Measurements from ENCODE around the gene CCDC88C. TPM values are rescaled to one million over a fixed set of nuclear protein-coding genes. Genes with fewer than 3 reads are reported as not detected.
A peak's percentile ranks its signal among the peaks of the same experiment; 100 is the strongest.

Gene CCDC88C
- total RNA-seq, 1 experiment from 2014 or later, result 21.3 TPM

DNA sequence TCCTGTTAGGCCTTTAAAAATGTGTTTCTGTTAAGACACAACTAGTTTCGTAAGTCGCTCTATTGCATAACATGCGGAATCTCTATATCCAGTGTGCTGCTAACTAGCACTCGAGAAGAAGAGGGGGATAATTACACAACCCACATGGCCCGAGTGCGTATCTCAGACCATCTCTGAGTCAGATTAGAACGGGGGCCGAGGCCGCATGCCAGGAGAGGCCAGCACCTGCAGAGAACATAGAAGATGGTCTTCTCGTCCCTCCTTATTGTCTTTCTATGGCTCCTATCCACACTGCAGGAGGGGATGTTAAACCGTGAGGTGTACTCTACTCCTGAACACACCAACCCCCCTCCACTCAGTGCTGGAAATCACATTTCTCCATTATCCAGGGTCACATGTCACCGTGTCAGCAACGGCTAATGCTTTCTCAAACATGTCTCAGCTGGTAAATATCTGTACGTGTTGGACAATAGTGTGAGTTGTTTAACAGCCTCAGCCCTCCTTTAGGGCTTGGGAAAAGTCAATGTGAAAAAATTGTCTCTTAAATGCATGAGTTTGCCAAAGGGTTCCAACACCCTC is 56.3 kb downstream of the CCDC88C start:
- Histone ChIP-seq H3K4me1 (ENCODE audit: control insufficient read depth, insufficient read depth, low read length) (peaks cover 27% of the 10 kb centered on the region), H3K27me3 (ENCODE audit: control insufficient read depth, insufficient read depth, low read length) (no peaks in the 10 kb centered on the region), H3K36me3 (ENCODE audit: control insufficient read depth, insufficient read depth, low read length) (no peaks in the 10 kb centered on the region), H3K4me3 (ENCODE audit: low read depth in 2 of 2, low read length in 2 of 2) (no peak overlapping the region), H3K27ac (ENCODE audit: low read length) (peak overlapping the region; percentile 77), H3K9me3 (ENCODE audit: control insufficient read depth, insufficient read depth, low read depth, low read length) (no peaks in the 10 kb centered on the region)
- TF ChIP-seq SIN3A (IDR thresholded peaks at IDR 0.05; ENCODE audit: borderline replicate concordance, insufficient read depth, low read depth, low read length), result no peak
- TF ChIP-seq, protein P1, sequence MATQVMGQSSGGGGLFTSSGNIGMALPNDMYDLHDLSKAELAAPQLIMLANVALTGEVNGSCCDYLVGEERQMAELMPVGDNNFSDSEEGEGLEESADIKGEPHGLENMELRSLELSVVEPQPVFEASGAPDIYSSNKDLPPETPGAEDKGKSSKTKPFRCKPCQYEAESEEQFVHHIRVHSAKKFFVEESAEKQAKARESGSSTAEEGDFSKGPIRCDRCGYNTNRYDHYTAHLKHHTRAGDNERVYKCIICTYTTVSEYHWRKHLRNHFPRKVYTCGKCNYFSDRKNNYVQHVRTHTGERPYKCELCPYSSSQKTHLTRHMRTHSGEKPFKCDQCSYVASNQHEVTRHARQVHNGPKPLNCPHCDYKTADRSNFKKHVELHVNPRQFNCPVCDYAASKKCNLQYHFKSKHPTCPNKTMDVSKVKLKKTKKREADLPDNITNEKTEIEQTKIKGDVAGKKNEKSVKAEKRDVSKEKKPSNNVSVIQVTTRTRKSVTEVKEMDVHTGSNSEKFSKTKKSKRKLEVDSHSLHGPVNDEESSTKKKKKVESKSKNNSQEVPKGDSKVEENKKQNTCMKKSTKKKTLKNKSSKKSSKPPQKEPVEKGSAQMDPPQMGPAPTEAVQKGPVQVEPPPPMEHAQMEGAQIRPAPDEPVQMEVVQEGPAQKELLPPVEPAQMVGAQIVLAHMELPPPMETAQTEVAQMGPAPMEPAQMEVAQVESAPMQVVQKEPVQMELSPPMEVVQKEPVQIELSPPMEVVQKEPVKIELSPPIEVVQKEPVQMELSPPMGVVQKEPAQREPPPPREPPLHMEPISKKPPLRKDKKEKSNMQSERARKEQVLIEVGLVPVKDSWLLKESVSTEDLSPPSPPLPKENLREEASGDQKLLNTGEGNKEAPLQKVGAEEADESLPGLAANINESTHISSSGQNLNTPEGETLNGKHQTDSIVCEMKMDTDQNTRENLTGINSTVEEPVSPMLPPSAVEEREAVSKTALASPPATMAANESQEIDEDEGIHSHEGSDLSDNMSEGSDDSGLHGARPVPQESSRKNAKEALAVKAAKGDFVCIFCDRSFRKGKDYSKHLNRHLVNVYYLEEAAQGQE (IDR thresholded peaks at IDR 0.05; ENCODE audit: insufficient read depth in 1 of 2, low read depth in 2 of 2, low read length in 1 of 2), result no peak
- TF ChIP-seq POLR2AphosphoS5 (IDR thresholded peaks at IDR 0.05; ENCODE audit: low read depth, low read length), result no peak
- no peak for TF ChIP-seq TCF7L2 (IDR thresholded peaks at IDR 0.05; ENCODE audit: low read depth, low read length)
- TF ChIP-seq, protein P2, sequence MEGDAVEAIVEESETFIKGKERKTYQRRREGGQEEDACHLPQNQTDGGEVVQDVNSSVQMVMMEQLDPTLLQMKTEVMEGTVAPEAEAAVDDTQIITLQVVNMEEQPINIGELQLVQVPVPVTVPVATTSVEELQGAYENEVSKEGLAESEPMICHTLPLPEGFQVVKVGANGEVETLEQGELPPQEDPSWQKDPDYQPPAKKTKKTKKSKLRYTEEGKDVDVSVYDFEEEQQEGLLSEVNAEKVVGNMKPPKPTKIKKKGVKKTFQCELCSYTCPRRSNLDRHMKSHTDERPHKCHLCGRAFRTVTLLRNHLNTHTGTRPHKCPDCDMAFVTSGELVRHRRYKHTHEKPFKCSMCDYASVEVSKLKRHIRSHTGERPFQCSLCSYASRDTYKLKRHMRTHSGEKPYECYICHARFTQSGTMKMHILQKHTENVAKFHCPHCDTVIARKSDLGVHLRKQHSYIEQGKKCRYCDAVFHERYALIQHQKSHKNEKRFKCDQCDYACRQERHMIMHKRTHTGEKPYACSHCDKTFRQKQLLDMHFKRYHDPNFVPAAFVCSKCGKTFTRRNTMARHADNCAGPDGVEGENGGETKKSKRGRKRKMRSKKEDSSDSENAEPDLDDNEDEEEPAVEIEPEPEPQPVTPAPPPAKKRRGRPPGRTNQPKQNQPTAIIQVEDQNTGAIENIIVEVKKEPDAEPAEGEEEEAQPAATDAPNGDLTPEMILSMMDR (IDR thresholded peaks at IDR 0.05), result no peak
- in situ Hi-C loops (cut with HindIII; ENCODE audit: low pct_unique_long_range_greater_than_20kb, low sequenced_read_pairs) (no loop called here), intact Hi-C loops (cut with micrococcal nuclease; ENCODE audit: unreplicated experiment) (no loop called here)
- ChIA-PET POLR2A (interaction anchor here (0.6 kb wide), 1 partner anchor 590 kb away, joined by 4 read pairs; no protein-coding TSS in a partner anchor), CTCF (interaction anchor here (0.7 kb wide), 1 partner anchor 53 kb away, joined by 6 read pairs; no protein-coding TSS in a partner anchor)
- BruUV-seq (replicated peaks), result no TSS peak
- ATAC-seq (peak; percentile 74), DNase-seq (ENCODE audit: low read depth, low spot score) (no peak)

DNA sequence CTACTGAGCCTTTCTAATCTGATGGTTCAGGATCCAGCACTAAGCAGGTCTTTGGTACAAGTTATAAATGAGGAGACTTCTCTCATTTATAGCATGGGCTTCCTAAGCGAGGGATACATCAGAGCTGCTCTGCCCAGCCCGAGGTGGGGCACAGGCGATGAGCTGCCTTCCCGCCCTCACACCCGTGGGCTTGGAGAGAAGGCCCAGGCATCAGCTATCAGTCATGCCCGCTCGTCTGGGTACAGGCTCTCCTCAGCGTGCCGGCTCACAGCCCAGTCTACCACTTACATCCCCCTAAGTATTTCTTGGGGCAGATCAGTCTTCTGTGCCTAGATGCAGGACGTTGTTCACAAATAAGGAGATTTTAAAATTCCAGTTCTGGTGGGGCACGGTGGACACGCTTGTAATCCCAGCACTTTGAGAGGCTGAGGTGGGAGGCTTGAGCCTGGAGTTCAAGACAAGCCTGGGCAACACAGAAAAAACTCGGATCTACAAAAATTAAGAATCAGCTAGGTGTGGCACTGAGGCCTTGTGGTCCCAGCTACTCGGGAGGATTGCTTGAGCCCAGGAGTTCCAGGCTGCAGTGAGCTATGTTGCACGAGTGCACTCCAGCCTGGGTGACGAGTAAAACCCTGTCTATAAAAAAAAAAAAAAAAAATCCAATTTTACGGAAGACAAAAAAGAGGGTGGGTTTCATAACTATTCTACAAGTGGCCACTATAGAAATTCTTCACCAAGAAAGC is 57.0 kb downstream of the CCDC88C start:
- in situ Hi-C loops (cut with HindIII; ENCODE audit: low pct_unique_long_range_greater_than_20kb, low sequenced_read_pairs) (no loop called here), intact Hi-C loops (cut with micrococcal nuclease; ENCODE audit: unreplicated experiment) (no loop called here)
- DNase-seq (ENCODE audit: low read depth, low spot score) (no peak), ATAC-seq (no peak)
- no TSS peak for BruUV-seq (replicated peaks)
- no peaks in the 10 kb centered on the region for H3K9me3 ChIP-seq (ENCODE audit: control insufficient read depth, insufficient read depth, low read depth, low read length)
- POLR2A ChIA-PET, result interaction anchor here (0.6 kb wide), 1 partner anchor 590 kb away, joined by 4 read pairs; no protein-coding TSS in a partner anchor
- H3K4me3 ChIP-seq (ENCODE audit: low read depth in 2 of 2, low read length in 2 of 2), result no peak overlapping the region
- no peaks in the 10 kb centered on the region for H3K36me3 ChIP-seq (ENCODE audit: control insufficient read depth, insufficient read depth, low read length)
- H3K27me3 ChIP-seq (ENCODE audit: control insufficient read depth, insufficient read depth, low read length), result no peaks in the 10 kb centered on the region
- CTCF ChIA-PET, result interaction anchor here (0.7 kb wide), 1 partner anchor 54 kb away, joined by 6 read pairs; no protein-coding TSS in a partner anchor
- H3K27ac ChIP-seq (ENCODE audit: low read length), result peak overlapping the region; percentile 77
- TF ChIP-seq POLR2AphosphoS5 (IDR thresholded peaks at IDR 0.05; ENCODE audit: low read depth, low read length), result no peak
- TF ChIP-seq, protein P1 (IDR thresholded peaks at IDR 0.05; ENCODE audit: insufficient read depth in 1 of 2, low read depth in 2 of 2, low read length in 1 of 2), result no peak
- no peak for TF ChIP-seq TCF7L2 (IDR thresholded peaks at IDR 0.05; ENCODE audit: low read depth, low read length)
- no peak for TF ChIP-seq SIN3A (IDR thresholded peaks at IDR 0.05; ENCODE audit: borderline replicate concordance, insufficient read depth, low read depth, low read length)
- TF ChIP-seq, protein P2 (IDR thresholded peaks at IDR 0.05), result no peak
- H3K4me1 ChIP-seq (ENCODE audit: control insufficient read depth, insufficient read depth, low read length), result peaks cover 27% of the 10 kb centered on the region
